A204.1 (cell line): Measurements from ENCODE around the gene MCF2L2.

ENCODE experiments used
- FAIRE-seq: peaks from 2 replicates; lab custom pipeline; 2012; peaks lifted over from hg19 to GRCh38; lab: Jason Lieb, UNC

MCF2L2 gene

GRCh38 chr3:183290216-183290615, 138.2 kb downstream of the MCF2L2 start:
- FAIRE-seq: no peak

GRCh38 chr3:183288117-183288516, 140.3 kb downstream of the MCF2L2 start:
- no peak for FAIRE-seq

GRCh38 chr3:183287301-183287971, 141.0 kb downstream of the MCF2L2 start:
- no peak for FAIRE-seq

GRCh38 chr3:183285828-183286457, 142.5 kb downstream of the MCF2L2 start:
- FAIRE-seq: no peak

GRCh38 chr3:183285318-183285717, 143.1 kb downstream of the MCF2L2 start:
- no peak for FAIRE-seq

GRCh38 chr3:183284570-183284969, 143.8 kb downstream of the MCF2L2 start:
- FAIRE-seq: no peak

- no peak for FAIRE-seq
Observed at GRCh38 chr3:183283886-183284285, 144.5 kb downstream of the MCF2L2 start.

- no peak for FAIRE-seq
Observed at GRCh38 chr3:183281126-183281797, 147.2 kb downstream of the MCF2L2 start.

- no peak for FAIRE-seq
Observed at GRCh38 chr3:183279371-183279770, 149.0 kb downstream of the MCF2L2 start.

GRCh38 chr3:183278479-183279088, 149.8 kb downstream of the MCF2L2 start:
- FAIRE-seq: no peak

GRCh38 chr3:183277260-183277659, 151.2 kb downstream of the MCF2L2 start:
- no peak for FAIRE-seq

GRCh38 chr3:183275937-183276336, 152.5 kb downstream of the MCF2L2 start:
- no peak for FAIRE-seq

- no peak for FAIRE-seq
Observed at GRCh38 chr3:183275418-183275817, 153.0 kb downstream of the MCF2L2 start.

GRCh38 chr3:183274609-183275008, 153.8 kb downstream of the MCF2L2 start:
- no peak for FAIRE-seq

GRCh38 chr3:183272791-183273190, 155.6 kb downstream of the MCF2L2 start:
- FAIRE-seq: no peak

- FAIRE-seq: no peak
Observed at GRCh38 chr3:183272142-183272541, 156.3 kb downstream of the MCF2L2 start.

- no peak for FAIRE-seq
Observed at GRCh38 chr3:183270344-183270743, 158.1 kb downstream of the MCF2L2 start.

GRCh38 chr3:183269345-183269744, 159.1 kb downstream of the MCF2L2 start:
- no peak for FAIRE-seq

GRCh38 chr3:183268366-183268765, 160.1 kb downstream of the MCF2L2 start:
- FAIRE-seq: no peak

GRCh38 chr3:183267140-183267539, 161.3 kb downstream of the MCF2L2 start:
- FAIRE-seq: no peak

- FAIRE-seq: no peak
Observed at GRCh38 chr3:183266454-183266853, 162.0 kb downstream of the MCF2L2 start.

- no peak for FAIRE-seq
Observed at GRCh38 chr3:183265834-183266417, 162.5 kb downstream of the MCF2L2 start.

GRCh38 chr3:183265157-183265642, 163.2 kb downstream of the MCF2L2 start:
- no peak for FAIRE-seq
